ENCODE data around the gene RSRC1.

GRCh38 chr3:158084651-158085050 lies 25.2 kb upstream of the RSRC1 start:
- TF ChIP-seq CTCF (IDR thresholded peaks at IDR 0.05; ENCODE audit: low read length) (no peak), EZH2 (IDR thresholded peaks at IDR 0.05; ENCODE audit: borderline replicate concordance, low read length) (no peak)
